ENCODE data around the gene JAM2.

Gene JAM2

GRCh38 chr21:25649146-25649545 is 10.1 kb downstream of the JAM2 start:
- no peak for TF ChIP-seq CEBPB (IDR thresholded peaks at IDR 0.05)
- no peak for TF ChIP-seq NFIC (IDR thresholded peaks at IDR 0.05)
- TF ChIP-seq, protein P1, sequence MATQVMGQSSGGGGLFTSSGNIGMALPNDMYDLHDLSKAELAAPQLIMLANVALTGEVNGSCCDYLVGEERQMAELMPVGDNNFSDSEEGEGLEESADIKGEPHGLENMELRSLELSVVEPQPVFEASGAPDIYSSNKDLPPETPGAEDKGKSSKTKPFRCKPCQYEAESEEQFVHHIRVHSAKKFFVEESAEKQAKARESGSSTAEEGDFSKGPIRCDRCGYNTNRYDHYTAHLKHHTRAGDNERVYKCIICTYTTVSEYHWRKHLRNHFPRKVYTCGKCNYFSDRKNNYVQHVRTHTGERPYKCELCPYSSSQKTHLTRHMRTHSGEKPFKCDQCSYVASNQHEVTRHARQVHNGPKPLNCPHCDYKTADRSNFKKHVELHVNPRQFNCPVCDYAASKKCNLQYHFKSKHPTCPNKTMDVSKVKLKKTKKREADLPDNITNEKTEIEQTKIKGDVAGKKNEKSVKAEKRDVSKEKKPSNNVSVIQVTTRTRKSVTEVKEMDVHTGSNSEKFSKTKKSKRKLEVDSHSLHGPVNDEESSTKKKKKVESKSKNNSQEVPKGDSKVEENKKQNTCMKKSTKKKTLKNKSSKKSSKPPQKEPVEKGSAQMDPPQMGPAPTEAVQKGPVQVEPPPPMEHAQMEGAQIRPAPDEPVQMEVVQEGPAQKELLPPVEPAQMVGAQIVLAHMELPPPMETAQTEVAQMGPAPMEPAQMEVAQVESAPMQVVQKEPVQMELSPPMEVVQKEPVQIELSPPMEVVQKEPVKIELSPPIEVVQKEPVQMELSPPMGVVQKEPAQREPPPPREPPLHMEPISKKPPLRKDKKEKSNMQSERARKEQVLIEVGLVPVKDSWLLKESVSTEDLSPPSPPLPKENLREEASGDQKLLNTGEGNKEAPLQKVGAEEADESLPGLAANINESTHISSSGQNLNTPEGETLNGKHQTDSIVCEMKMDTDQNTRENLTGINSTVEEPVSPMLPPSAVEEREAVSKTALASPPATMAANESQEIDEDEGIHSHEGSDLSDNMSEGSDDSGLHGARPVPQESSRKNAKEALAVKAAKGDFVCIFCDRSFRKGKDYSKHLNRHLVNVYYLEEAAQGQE (IDR thresholded peaks at IDR 0.05; ENCODE audit: low read depth) = no peak
- no peak for TF ChIP-seq ZBTB7A (IDR thresholded peaks at IDR 0.05; ENCODE audit: low read depth)
- TF ChIP-seq EP300 (IDR thresholded peaks at IDR 0.05; ENCODE audit: borderline replicate concordance) = no peak
- TF ChIP-seq FOXM1 (IDR thresholded peaks at IDR 0.05; ENCODE audit: borderline replicate concordance, low read depth) = no peak
- TF ChIP-seq YY1 (IDR thresholded peaks at IDR 0.05; ENCODE audit: low read depth) = no peak
- no peak for TF ChIP-seq USF1 (IDR thresholded peaks at IDR 0.05)

GRCh38 chr21:25656412-25656811 is 17.4 kb downstream of the JAM2 start:
- TF ChIP-seq YY1 (IDR thresholded peaks at IDR 0.05; ENCODE audit: low read depth) (no peak), TCF12 (IDR thresholded peaks at IDR 0.05; ENCODE audit: low read depth) (no peak), TEAD4 (IDR thresholded peaks at IDR 0.05) (no peak), NFIC (IDR thresholded peaks at IDR 0.05) (no peak), ZBTB7A (IDR thresholded peaks at IDR 0.05; ENCODE audit: low read depth) (no peak), CREB1 (IDR thresholded peaks at IDR 0.05; ENCODE audit: low read depth) (no peak), EGR1 (IDR thresholded peaks at IDR 0.05) (no peak), FOXM1 (IDR thresholded peaks at IDR 0.05; ENCODE audit: borderline replicate concordance, low read depth) (no peak), EP300 (IDR thresholded peaks at IDR 0.05; ENCODE audit: borderline replicate concordance) (no peak), USF1 (IDR thresholded peaks at IDR 0.05) (no peak), RAD21 (IDR thresholded peaks at IDR 0.05; ENCODE audit: low read depth) (no peak), CEBPB (IDR thresholded peaks at IDR 0.05) (no peak), TAF1 (IDR thresholded peaks at IDR 0.05; ENCODE audit: low read depth) (no peak)
- TF ChIP-seq, protein P1 (IDR thresholded peaks at IDR 0.05; ENCODE audit: low read depth) = no peak
- TF ChIP-seq, protein P2, sequence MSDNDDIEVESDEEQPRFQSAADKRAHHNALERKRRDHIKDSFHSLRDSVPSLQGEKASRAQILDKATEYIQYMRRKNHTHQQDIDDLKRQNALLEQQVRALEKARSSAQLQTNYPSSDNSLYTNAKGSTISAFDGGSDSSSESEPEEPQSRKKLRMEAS (IDR thresholded peaks at IDR 0.05) = no peak

- TF ChIP-seq ZBTB7A (IDR thresholded peaks at IDR 0.05; ENCODE audit: low read depth) (no peak), NFIC (IDR thresholded peaks at IDR 0.05) (no peak), TEAD4 (IDR thresholded peaks at IDR 0.05) (no peak), CEBPB (IDR thresholded peaks at IDR 0.05) (no peak), TCF12 (IDR thresholded peaks at IDR 0.05; ENCODE audit: low read depth) (no peak)
- TF ChIP-seq, protein P2 (IDR thresholded peaks at IDR 0.05) = no peak
Measured at GRCh38 chr21:25657140-25657539, 18.1 kb downstream of the JAM2 start.

DNA sequence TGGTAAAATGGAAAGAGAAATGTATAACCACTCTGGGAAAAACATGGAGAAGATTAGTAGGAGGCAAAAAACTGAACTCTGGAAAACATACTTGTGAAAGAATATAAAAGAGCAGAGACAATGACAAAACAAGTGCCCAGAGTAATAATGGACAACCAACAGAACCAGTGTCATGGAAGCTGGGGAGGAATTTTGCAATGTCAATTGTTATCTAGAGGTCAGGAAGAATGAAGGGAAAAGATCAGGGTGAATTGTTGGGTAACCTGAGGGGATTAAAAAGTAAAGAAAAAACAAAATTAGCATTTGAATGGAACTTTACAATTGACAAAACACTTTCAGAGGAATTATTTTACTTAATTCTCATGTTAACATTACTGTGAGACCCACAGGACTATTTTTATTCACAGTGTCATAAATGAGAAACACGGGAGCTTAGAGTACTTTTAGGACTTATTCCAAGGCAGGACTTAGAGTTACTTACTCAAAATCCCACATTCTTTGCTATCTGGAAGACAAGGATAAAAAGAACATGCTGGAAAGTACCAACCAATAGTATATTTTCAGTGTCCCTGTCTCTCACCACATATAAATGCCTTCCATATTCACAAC is 19.5 kb downstream of the JAM2 start:
- no peak for TF ChIP-seq CEBPB (IDR thresholded peaks at IDR 0.05)
- no peak for TF ChIP-seq RAD21 (IDR thresholded peaks at IDR 0.05; ENCODE audit: low read depth)
- TF ChIP-seq USF1 (IDR thresholded peaks at IDR 0.05) = no peak
- no peak for TF ChIP-seq FOXM1 (IDR thresholded peaks at IDR 0.05; ENCODE audit: borderline replicate concordance, low read depth)
- TF ChIP-seq TEAD4 (IDR thresholded peaks at IDR 0.05) = no peak
- TF ChIP-seq ZBTB7A (IDR thresholded peaks at IDR 0.05; ENCODE audit: low read depth) = no peak
- TF ChIP-seq, protein P2 (IDR thresholded peaks at IDR 0.05) = no peak
- no peak for TF ChIP-seq EGR1 (IDR thresholded peaks at IDR 0.05)
- TF ChIP-seq TAF1 (IDR thresholded peaks at IDR 0.05; ENCODE audit: low read depth) = no peak
- no peak for TF ChIP-seq TCF12 (IDR thresholded peaks at IDR 0.05; ENCODE audit: low read depth)
- TF ChIP-seq NFIC (IDR thresholded peaks at IDR 0.05) = no peak
- no peak for TF ChIP-seq EP300 (IDR thresholded peaks at IDR 0.05; ENCODE audit: borderline replicate concordance)
- no peak for TF ChIP-seq CREB1 (IDR thresholded peaks at IDR 0.05; ENCODE audit: low read depth)
- no peak for TF ChIP-seq YY1 (IDR thresholded peaks at IDR 0.05; ENCODE audit: low read depth)
- TF ChIP-seq, protein P1 (IDR thresholded peaks at IDR 0.05; ENCODE audit: low read depth) = no peak

All from Ishikawa (cell line).